IPS-20b (cell line): ENCODE measurements around the gene GLIPR1L2.
"Not testable (repeated sequence)": the region's sequence is repeated elsewhere in the genome, so short reads cannot be mapped to it uniquely, and the experiment has no call there.

Experiments
- H3K27ac ChIP-seq: one replicate; pipeline ENCODE4 v1.5.1; 2013; ENCODE audit warnings: low read length
- H3K27me3 ChIP-seq: 2 replicates; pipeline ENCODE4 v1.6.1; 2013; ENCODE audit warnings: mild to moderate bottlenecking, low read length, inconsistent platforms; ENCODE audit not compliant: insufficient read depth
- H3K36me3 ChIP-seq: 2 replicates; pipeline ENCODE4 v1.6.1; 2013; ENCODE audit warnings: low read depth, mild to moderate bottlenecking, inconsistent platforms, low read length, moderate library complexity; ENCODE audit not compliant: insufficient read depth
- H3K4me1 ChIP-seq: 2 replicates; pipeline ENCODE4 v1.6.1; 2013; ENCODE audit warnings: mild to moderate bottlenecking, control low read depth, inconsistent platforms, low read length, moderate library complexity; ENCODE audit not compliant: insufficient read depth
- H3K4me3 ChIP-seq: 2 replicates; pipeline ENCODE4 v1.5.1; 2013; ENCODE audit warnings: mild to moderate bottlenecking, low read length, inconsistent platforms
- H3K9ac ChIP-seq: 2 replicates; pipeline ENCODE4 v1.6.1; 2013; ENCODE audit warnings: low read depth, mild to moderate bottlenecking, inconsistent platforms, low read length, moderate library complexity
- H3K9me3 ChIP-seq: 2 replicates; pipeline ENCODE4 v1.6.1; 2013; ENCODE audit warnings: mild to moderate bottlenecking, low read depth, low read length, inconsistent platforms; ENCODE audit not compliant: insufficient read depth

The GLIPR1L2 gene

GRCh38 chr12:75437564-75437963 lies 46.7 kb downstream of the GLIPR1L2 start:
- Histone ChIP-seq H3K27ac (no peak overlapping the region), H3K27me3 (no peaks in the 10 kb centered on the region), H3K4me1 (no peaks in the 10 kb centered on the region), H3K9me3 (peaks cover 31% of the 10 kb centered on the region), H3K4me3 (no peak overlapping the region), H3K36me3 (no peaks in the 10 kb centered on the region), H3K9ac (no peak overlapping the region)

DNA sequence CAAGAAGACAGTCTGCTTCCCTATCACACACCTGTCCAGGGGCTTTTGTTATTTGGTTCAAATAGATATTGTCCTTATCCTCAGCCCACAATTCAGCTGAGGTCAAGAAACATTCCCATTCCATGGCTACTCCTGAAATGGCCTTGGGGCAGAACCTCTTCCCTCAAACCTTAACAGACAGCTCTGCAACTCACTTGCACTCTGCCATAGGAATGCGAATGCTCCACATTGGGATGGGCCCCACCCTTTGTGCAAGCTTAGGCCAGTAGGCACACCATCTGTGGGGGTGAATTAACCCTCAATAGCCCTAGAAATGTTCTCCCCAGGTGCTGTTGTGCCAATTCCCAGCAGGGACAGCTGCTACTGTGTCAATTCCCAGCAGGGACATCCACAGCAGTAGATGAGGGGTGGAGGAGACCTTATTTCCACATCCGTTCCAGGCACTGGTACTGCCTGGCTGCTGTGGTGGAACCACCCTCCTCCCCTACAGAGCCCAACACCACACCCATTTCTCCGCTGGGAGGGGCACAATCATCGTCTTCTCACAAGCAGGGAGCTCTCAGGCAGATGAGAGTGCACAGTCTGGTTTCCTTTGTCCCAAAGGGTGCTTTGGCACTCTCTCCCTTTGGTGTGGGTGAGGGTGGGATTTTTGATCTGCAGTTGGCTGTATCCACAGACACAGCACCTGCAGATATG lies 47.3 kb downstream of the GLIPR1L2 start:
- no peak overlapping the region for H3K27ac ChIP-seq
- no peaks in the 10 kb centered on the region for H3K4me1 ChIP-seq
- no peaks in the 10 kb centered on the region for H3K27me3 ChIP-seq
- no peak overlapping the region for H3K4me3 ChIP-seq
- H3K36me3 ChIP-seq, result no peaks in the 10 kb centered on the region
- H3K9me3 ChIP-seq, result peaks cover 31% of the 10 kb centered on the region
- H3K9ac ChIP-seq, result no peak overlapping the region

GRCh38 chr12:75439048-75439447 lies 48.2 kb downstream of the GLIPR1L2 start:
- Histone ChIP-seq H3K27ac (no peak overlapping the region), H3K4me1 (no peaks in the 10 kb centered on the region), H3K36me3 (no peaks in the 10 kb centered on the region), H3K9ac (no peak overlapping the region), H3K9me3 (peaks cover 27% of the 10 kb centered on the region), H3K27me3 (no peaks in the 10 kb centered on the region), H3K4me3 (no peak overlapping the region)

DNA sequence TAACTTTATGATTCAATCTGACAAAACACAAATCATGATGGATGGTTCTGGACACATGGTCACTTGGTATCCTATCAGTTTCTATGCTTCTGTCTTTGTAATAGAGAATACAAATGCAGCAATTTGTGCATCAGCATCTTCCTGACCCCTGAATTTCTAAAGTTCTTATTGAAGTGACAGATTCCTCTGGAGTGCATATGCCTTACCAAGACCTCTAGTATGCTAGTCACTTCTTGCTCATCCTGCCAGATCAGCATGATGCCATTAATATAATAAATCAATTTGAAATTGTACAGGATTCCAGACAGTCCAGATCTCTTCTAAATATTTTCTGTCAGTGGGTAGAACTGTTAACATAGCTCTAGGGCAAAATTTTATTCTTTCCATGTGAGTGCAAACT lies 49.0 kb downstream of the GLIPR1L2 start:
- Histone ChIP-seq H3K4me3 (no peak overlapping the region), H3K4me1 (no peaks in the 10 kb centered on the region), H3K27ac (no peak overlapping the region), H3K9me3 (peaks cover 19% of the 10 kb centered on the region), H3K9ac (no peak overlapping the region), H3K27me3 (no peaks in the 10 kb centered on the region), H3K36me3 (no peaks in the 10 kb centered on the region)

- H3K9me3 ChIP-seq, H3K4me3 ChIP-seq, H3K27me3 ChIP-seq, H3K36me3 ChIP-seq, H3K27ac ChIP-seq, H3K9ac ChIP-seq, H3K4me1 ChIP-seq: not testable (repeated sequence)
Measured at GRCh38 chr12:75441687-75442449, 51.0 kb downstream of the GLIPR1L2 start.

GRCh38 chr12:75442454-75442853 lies 51.6 kb downstream of the GLIPR1L2 start:
- not testable (repeated sequence) for H3K4me1 ChIP-seq

DNA sequence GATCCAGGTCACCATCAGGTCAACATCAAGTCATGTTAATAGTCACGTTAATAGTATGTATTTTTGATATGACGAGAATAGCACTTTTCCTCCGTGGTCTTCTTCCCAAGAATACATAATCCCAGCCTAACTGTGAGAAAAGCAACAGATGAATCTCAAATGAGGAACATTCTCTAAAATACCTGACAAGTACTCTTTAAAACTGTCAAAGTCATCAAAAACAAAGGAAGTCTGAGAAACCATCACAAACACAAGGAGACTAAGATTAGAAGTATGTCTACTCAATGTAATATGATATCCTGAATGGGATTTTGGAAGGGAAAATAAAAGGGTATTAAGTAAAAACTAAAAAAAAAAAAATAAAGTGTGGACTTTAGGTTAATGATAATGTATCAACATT lies 52.8 kb downstream of the GLIPR1L2 start:
- H3K4me3 ChIP-seq, result no peak overlapping the region
- H3K4me1 ChIP-seq, result no peaks in the 10 kb centered on the region
- no peak overlapping the region for H3K9ac ChIP-seq
- no peaks in the 10 kb centered on the region for H3K36me3 ChIP-seq
- H3K27ac ChIP-seq, result no peak overlapping the region
- peaks cover 9% of the 10 kb centered on the region for H3K9me3 ChIP-seq
- no peaks in the 10 kb centered on the region for H3K27me3 ChIP-seq

More at GRCh38 chr12:75442454-75442853, 51.6 kb downstream of the GLIPR1L2 start:
- H3K36me3 ChIP-seq, H3K9ac ChIP-seq, H3K9me3 ChIP-seq, H3K27ac ChIP-seq, H3K4me3 ChIP-seq, H3K27me3 ChIP-seq: not testable (repeated sequence)

- Histone ChIP-seq H3K4me3 (no peak overlapping the region), H3K27me3 (no peaks in the 10 kb centered on the region), H3K9ac (no peak overlapping the region), H3K9me3 (peaks cover 9% of the 10 kb centered on the region), H3K4me1 (no peaks in the 10 kb centered on the region), H3K36me3 (no peaks in the 10 kb centered on the region), H3K27ac (no peak overlapping the region)
Measured at GRCh38 chr12:75444429-75445136, 53.7 kb downstream of the GLIPR1L2 start.

DNA sequence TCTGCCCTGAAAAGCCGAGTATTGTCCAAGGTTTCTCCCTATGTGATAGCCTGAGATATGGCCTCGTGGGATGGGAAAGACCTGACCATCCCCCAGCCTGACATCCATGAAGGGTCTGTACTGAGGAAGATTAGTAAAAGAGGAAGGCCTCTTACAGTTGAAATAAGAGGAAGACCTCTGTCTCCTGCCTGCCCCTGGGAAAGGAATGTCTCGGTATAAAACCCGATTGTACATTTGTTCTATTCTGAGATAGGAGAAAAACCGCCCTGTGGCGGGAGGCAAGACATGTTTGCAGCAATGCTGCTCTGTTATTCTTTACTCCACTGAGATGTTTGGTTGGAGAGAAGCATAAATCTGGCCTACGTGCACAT lies 54.2 kb downstream of the GLIPR1L2 start:
- not testable (repeated sequence) for H3K4me1 ChIP-seq, H3K9ac ChIP-seq, H3K9me3 ChIP-seq, H3K27ac ChIP-seq, H3K4me3 ChIP-seq, H3K36me3 ChIP-seq, H3K27me3 ChIP-seq

- H3K9me3 ChIP-seq, result no peaks in the 10 kb centered on the region; the same call in 1 of the 2 replicates
- no peaks in the 10 kb centered on the region for H3K4me1 ChIP-seq
- H3K36me3 ChIP-seq, result no peaks in the 10 kb centered on the region
- H3K27ac ChIP-seq, result no peak overlapping the region
- no peak overlapping the region for H3K9ac ChIP-seq
- H3K27me3 ChIP-seq, result no peaks in the 10 kb centered on the region
- H3K4me3 ChIP-seq, result no peak overlapping the region
Measured at GRCh38 chr12:75446857-75447256, 56.0 kb downstream of the GLIPR1L2 start.

DNA sequence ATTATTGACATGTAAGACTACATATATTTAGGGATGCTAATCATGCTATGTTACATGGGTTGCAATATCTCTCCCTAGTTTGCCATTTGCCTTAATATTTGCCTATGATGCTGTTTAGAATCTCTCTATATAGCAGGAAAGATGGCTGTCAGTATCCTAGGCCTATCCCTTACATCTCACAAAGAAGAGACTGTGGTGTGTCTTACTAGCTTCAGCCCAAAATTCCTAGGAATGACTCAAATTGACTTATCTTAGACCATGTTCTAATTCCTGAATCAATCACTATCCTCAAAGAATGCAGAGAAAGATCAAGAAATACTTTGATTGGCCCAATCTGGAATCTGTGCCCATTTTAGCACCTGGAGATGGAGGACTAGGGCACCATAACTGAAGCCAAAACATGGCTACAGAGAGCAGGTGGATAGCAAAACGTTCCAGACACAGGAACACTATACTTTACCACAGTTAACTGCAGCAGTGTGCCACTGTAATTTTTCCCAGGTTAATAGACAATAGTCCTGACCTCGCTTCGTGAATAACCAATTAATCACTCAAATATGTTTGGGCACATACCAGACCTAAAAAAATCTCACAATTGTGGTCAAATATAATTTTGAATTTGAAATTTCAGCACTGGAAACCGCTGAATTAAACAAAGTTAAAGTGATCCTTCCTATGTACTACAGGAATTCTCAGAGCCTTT lies 57.0 kb downstream of the GLIPR1L2 start:
- Histone ChIP-seq H3K9me3 (no peaks in the 10 kb centered on the region), H3K4me3 (no peak overlapping the region), H3K9ac (no peak overlapping the region), H3K4me1 (no peaks in the 10 kb centered on the region), H3K27ac (no peak overlapping the region), H3K27me3 (no peaks in the 10 kb centered on the region), H3K36me3 (no peaks in the 10 kb centered on the region)
